GM06990 (cell line): ENCODE data around the gene RHO.

ENCODE experiments used
- DNase-seq: peaks from one replicate; pipeline ENCODE4 v3.0.0-alpha.2; 2011; ENCODE audit not compliant: insufficient read length; ENCODE audit errors: extremely low read depth
- H3K27me3 ChIP-seq: replicated peaks from 2 replicates; pipeline ENCODE4 v1.6.0; 2011; ENCODE audit warnings: low read length; ENCODE audit not compliant: control insufficient read depth, insufficient read depth
- H3K36me3 ChIP-seq: 2 replicates; pipeline ENCODE4 v1.5.1; 2011; ENCODE audit warnings: low read length; ENCODE audit not compliant: control insufficient read depth, insufficient read depth
- H3K4me3 ChIP-seq: replicated peaks from 2 replicates; pipeline ENCODE4 v1.5.1; 2011; ENCODE audit warnings: low read depth, mild to moderate bottlenecking, control low read depth, low read length
- TF ChIP-seq, protein P1 (sequence below): IDR thresholded peaks from 2 replicates; pipeline ENCODE4 v1.5.1; 2011; ENCODE audit warnings: low read length, control low read depth, mild to moderate bottlenecking, inconsistent platforms; ENCODE audit not compliant: insufficient read depth, poor library complexity, severe bottlenecking

The RHO gene

DNA sequence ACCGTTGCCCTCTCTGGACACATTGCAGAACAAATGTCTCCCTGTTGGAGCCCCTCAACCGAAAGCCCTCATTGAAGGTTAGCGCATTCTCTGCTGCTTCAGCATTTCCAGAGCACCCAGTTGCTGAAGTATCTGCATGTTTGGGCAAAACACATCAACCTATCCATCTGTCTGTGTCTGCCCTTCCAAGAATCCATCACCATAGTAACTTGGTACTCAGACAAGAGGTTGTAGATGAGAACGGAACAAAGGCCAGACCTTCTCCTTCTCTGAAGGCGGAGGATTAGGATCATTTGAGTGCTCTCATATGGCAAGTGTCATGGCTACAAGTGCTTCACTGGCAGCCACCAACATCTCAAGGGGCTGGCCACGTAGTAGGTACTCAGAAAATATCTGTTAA is 23.1 kb upstream of the RHO start:
- no peaks in the 10 kb centered on the region for H3K27me3 ChIP-seq
- H3K36me3 ChIP-seq = peaks cover 3% of the 10 kb centered on the region
- TF ChIP-seq, protein P1, sequence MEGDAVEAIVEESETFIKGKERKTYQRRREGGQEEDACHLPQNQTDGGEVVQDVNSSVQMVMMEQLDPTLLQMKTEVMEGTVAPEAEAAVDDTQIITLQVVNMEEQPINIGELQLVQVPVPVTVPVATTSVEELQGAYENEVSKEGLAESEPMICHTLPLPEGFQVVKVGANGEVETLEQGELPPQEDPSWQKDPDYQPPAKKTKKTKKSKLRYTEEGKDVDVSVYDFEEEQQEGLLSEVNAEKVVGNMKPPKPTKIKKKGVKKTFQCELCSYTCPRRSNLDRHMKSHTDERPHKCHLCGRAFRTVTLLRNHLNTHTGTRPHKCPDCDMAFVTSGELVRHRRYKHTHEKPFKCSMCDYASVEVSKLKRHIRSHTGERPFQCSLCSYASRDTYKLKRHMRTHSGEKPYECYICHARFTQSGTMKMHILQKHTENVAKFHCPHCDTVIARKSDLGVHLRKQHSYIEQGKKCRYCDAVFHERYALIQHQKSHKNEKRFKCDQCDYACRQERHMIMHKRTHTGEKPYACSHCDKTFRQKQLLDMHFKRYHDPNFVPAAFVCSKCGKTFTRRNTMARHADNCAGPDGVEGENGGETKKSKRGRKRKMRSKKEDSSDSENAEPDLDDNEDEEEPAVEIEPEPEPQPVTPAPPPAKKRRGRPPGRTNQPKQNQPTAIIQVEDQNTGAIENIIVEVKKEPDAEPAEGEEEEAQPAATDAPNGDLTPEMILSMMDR = no peak
- no peak overlapping the region for H3K4me3 ChIP-seq
- no peak for DNase-seq

- peaks cover 3% of the 10 kb centered on the region for H3K36me3 ChIP-seq
- no peaks in the 10 kb centered on the region for H3K27me3 ChIP-seq
- TF ChIP-seq, protein P1 = no peak
- H3K4me3 ChIP-seq = no peak overlapping the region
- DNase-seq = no peak
Observed at GRCh38 chr3:129506231-129506742, 22.2 kb upstream of the RHO start.

- no peak for DNase-seq
- Histone ChIP-seq H3K36me3 (peaks cover 3% of the 10 kb centered on the region), H3K4me3 (no peak overlapping the region), H3K27me3 (no peaks in the 10 kb centered on the region)
- TF ChIP-seq, protein P1 = no peak
Observed at GRCh38 chr3:129507181-129507831, 21.1 kb upstream of the RHO start.

GRCh38 chr3:129512595-129512994 is 15.8 kb upstream of the RHO start:
- TF ChIP-seq, protein P1 = no peak
- no peak overlapping the region for H3K4me3 ChIP-seq
- no peak for DNase-seq
- H3K27me3 ChIP-seq = no peaks in the 10 kb centered on the region
- peaks cover 2% of the 10 kb centered on the region for H3K36me3 ChIP-seq

DNA sequence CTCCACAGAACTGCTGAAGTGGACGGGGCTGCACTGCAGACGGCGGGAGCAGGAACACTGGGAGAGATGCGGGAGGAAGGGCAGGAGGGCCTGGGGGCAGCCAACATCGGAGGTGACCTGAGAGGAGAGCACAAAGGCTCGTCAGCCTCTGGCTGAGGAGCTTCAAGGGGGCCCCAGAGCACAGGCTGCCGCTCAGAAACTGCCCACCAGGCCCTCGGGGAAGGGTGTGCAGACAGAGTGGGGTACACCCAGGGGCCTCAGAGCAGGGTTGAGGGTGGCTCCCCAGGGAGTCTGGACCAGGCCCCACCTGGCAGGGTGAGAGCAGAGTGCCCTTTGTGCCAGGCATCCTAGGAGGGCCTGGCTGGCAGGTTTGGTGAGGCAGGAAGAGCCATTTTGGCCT is 14.7 kb upstream of the RHO start:
- TF ChIP-seq, protein P1 = no peak
- H3K27me3 ChIP-seq = no peaks in the 10 kb centered on the region
- H3K4me3 ChIP-seq = no peak overlapping the region
- no peak for DNase-seq
- H3K36me3 ChIP-seq = peaks cover 2% of the 10 kb centered on the region
